HG03108 (cell line): ENCODE results near the gene PLS1.

Experiments used
- ATAC-seq: cut with Tn5 transposase; IDR thresholded peaks from one replicate; pipeline ENCODE4 v1.9.1; 2021; ENCODE audit warnings: moderate library complexity; ENCODE audit not compliant: unreplicated experiment

PLS1 gene

GRCh38 chr3:142636664-142637063, 40.5 kb downstream of the PLS1 start:
- no peak for ATAC-seq

DNA sequence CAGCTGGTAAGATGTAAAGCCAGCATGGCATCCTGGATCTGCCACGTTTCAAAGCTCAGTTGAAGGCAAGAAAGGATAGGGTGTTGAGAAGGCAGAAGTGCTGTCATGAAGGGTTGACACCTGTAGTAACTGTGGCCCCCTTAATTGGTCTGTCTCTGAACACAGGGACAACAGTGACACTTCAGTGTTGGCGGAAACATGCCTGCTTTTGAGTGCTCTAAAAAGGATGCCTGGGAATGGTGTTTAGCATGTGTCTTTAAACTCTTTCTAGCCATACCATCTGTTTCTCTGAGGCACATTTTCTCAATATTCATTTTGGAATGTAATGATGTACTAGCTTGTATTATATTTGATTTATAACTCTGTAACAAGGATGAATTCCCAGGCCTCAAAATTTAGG, 42.1 kb downstream of the PLS1 start:
- no peak for ATAC-seq

- ATAC-seq = no peak
Observed at GRCh38 chr3:142641504-142641903, 45.3 kb downstream of the PLS1 start.

- ATAC-seq = no peak
Observed at GRCh38 chr3:142642956-142643355, 46.8 kb downstream of the PLS1 start.

DNA sequence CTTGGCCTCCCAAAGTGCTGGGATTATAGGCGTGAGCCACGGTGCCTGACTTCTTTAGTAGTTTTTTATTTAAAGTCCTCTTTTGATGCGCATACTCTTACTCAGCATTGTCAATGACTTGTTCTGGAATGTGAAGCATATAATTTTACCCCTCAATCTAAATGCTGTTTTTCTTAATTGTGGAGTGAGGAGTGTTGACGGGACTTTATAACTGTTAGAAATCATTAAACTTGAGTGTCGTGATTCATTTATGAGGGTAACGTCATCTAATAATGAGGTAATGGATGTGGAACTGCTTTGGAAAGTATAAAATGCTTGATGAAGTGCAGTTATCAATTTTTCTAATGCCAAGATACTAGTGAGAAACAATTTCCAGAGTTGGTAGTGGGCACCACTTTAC, 48.3 kb downstream of the PLS1 start:
- ATAC-seq = no peak

DNA sequence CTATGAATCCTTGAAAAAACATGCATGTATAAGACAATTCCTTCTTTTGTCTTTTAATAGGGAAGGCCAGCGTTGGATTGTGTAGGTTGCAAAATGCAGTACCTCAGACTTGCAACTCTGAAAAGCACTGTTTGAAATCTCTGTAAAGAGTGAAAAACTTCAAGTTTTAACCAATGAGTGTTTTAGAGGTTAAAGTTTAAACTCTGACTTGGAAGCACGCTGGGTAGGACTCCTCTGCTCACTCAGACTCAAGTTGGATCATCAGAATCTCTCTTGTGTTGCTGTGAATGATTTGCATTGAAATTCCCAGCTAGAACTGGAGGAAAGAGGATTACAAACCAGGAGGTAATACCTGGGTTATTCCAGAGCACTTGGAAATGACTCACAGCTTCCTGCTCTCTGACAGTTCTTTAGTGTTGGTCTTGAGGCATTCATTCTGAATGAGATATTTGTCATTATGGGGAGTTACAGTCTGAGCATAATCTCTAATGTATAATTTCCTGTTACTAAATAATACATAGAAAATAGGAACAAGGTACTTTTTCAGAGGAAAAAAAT, 49.1 kb downstream of the PLS1 start:
- no peak for ATAC-seq

DNA sequence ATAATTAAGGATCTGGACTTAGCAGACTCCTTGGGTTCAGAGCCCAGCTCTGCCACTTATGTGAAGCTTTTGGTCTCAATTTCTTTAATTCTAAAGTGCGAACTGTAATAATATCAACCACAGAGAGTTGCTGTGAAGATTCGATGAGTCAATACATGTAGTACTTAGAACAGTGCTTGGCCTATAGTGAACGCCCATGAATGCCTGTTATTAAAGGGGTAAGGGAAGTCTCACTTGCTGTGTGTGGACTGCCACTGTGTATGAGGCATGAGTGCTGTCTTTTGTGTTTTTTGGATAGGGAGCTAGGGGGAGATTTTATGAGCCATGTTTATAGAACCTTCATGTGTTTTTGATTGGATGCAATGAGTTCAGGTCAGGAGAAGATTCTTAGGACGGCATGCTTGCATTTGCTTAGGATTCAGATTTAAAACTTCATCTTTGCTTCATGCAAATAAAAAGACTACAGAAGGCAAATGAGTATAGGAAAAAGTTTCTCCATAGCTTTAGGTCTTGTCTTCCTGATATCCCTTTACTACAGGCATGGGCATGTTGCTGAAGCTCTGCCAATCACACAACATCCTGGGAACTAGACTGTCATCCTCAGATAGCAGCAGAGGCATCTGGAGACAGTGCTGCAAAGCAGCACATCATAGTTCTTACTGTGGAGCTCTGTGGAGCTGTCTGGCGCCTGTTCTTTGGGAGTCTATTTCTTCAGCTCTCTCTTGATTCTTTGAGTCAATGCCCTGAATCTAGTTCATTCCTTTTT, 50.0 kb downstream of the PLS1 start:
- no peak for ATAC-seq

DNA sequence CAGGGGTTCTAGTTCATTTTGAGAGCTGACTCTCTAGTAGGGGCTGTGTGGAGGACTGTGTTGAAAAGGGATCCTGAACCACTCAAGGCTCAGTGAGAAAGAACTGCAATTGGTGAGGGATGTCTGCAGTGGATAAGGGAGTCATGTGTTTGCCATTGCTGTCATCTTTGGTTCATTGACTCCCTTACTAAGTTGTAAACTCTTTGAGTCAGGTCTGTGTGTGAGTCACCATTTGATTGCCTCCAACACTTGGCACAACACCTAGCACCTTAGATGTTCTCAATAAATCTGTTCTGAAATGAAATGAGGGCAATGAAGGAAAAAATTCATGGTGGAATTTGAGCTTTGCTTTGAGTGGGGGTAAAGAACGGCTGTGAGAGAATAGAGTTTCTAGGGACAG, 51.7 kb downstream of the PLS1 start:
- no peak for ATAC-seq

DNA sequence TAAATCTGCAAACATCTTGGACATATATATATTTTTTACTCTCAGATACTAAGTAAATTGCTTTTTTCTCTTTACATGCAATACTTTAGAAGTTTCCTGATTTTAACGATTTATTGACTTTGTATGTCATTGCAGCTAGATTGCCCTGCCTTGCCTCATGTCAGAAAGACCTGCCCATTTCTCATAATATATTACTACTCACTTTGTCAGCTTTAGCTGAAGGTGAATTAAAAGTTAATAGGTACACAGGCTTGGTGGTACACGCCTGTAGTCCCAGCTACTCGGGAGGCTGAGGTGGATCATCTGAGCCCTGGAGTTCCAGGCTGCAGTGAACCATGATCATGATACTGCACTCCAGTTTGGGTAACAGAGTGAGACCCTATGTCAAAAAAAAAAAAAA, 52.8 kb downstream of the PLS1 start:
- ATAC-seq = no peak

DNA sequence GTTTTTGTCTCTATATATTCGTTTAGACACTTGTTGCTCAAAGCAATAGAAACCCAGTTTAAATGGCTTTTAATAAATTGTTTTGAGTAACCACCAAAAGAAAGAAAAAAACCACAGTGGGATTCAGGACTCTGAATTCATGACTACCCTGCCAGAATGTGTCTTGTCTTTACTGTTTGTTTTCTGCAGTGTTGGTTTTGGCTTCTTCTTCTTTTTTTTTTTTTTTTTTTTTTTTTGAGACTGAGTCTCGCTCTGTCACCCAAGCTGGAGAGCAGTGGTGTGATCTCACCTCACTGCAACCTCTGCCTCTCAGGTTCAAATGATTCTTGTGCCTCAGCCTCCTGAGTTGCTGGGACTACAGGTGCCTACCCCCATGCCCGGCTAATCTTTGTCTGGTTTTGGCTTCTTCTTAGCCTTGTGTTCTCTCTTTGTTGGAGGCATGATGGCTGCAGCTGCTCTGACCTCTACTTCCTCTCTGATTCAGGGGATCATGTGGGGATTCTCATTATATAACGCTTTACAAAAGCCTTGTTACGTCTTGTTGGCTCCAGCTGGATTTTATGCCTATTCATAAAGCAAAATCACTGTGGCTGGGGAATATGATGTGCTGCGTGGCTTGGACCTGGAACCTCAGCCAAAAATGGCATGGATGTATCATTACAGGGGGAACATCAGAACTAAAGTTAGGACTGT, 54.0 kb downstream of the PLS1 start:
- ATAC-seq = no peak

DNA sequence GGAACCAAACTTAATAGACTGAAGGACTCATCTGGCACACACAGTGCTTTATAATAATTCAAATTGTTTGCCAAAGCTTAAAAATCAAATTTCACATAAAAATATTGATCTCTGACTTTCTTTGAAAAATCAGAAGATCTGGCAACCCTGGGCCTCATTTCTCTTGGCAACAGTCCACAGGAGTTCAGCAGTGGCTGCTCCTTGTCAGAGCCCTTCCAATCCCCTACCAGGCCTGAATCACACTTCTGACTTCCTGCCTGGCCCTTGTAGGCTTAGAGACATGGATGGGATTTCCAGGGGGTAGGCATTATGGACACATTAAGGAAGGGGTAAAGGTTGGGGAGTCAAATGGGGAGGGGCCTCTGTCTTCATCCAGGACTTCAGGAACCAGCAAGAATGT, 55.5 kb downstream of the PLS1 start:
- no peak for ATAC-seq

GRCh38 chr3:142652826-142653292, 56.7 kb downstream of the PLS1 start:
- no peak for ATAC-seq

DNA sequence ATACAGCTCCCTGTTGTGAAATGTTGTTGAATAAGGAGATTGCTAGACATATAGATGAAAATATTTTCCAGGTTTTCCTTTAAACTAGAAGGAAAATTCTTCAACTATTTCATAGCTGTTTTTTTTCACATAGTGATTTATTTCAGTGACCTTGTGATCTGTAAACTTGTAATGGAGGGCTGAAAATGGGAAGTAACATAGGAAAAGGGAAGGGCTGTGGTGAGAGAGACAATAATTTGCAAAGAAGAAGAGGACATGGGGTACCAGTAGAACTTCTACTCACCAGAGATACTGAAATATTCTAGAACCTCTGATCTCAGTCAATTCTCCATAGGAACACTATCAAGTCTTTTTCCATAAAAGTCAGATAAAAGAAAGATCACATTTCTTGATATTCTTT, 60.4 kb downstream of the PLS1 start:
- ATAC-seq = no peak

- ATAC-seq = no peak
Observed at GRCh38 chr3:142657033-142657432, 60.8 kb downstream of the PLS1 start.

DNA sequence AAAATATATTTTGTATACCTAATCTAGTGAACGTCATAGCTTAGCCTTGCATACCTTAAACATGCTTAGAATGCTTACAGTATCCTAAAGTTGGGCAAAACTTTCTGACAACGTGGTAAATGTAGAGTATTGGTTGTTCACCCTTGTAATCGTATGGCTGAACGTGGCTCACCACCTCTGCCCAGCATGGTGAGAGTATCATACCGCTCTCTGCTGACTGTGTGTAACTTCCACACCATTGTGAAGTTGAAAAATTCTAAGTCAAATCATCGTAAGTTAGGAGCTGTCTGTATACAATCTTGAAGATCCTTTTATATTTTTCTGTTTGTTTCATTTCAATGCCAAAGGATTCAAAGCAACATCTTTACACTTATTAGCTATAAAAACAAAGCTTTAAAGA, 64.2 kb downstream of the PLS1 start:
- ATAC-seq = no peak

GRCh38 chr3:142660893-142661292, 64.7 kb downstream of the PLS1 start:
- ATAC-seq = no peak

GRCh38 chr3:142663865-142664264, 67.7 kb downstream of the PLS1 start:
- ATAC-seq = no peak

- ATAC-seq = no peak
Observed at GRCh38 chr3:142664311-142664710, 68.1 kb downstream of the PLS1 start.

DNA sequence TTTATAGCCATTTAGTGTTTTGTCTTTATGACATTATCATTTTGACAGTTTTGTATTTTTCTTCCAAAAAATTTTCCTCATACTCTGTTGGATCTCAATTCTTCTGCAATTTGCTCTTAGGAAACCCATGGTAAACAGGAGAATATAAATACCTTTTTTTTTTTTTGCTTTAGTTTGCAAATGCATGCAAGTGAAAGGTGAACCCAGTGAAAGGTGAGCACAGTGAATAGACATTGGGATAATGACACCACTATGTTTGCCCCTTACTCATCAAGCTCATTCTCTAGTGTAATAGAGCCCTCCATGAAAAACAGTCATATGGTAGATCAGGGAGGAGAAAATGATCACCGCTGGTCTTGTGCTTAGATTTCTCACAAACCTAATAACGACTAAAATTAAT, 68.6 kb downstream of the PLS1 start:
- ATAC-seq = no peak

DNA sequence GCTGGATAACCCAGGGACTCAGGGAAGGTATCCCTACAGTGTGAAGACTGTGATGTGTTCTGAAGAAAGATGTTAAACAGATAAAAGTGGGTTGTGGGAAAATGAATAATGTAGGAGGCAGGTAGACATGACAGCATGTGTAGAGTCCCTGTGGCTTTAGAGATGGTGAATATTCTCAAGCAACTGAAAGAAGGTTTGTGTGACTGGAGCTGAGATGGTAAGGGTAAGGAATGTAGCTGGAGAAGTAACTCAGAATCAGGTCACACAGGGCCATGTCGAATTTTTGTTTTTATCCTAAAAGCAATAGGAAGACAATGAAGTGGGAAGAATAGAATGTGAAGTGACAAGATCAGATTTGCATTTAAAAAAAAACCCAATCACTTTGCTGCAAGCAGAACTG, 73.9 kb downstream of the PLS1 start:
- ATAC-seq = no peak

GRCh38 chr3:142676151-142676550, 80.0 kb downstream of the PLS1 start:
- no peak for ATAC-seq

GRCh38 chr3:142680710-142681109, 84.5 kb downstream of the PLS1 start:
- no peak for ATAC-seq
